ENCODE measurements around the gene PAQR5. TPM values are rescaled to one million over a fixed set of nuclear protein-coding genes. Genes with fewer than 3 reads are reported as not detected.

The PAQR5 gene
- total and polyA plus RNA-seq, 9 of the 15 experiments (the other 6 are each of a cell fraction or from before 2014, with no cell fraction given) = 0.04 to 0.08 TPM; not detected in 7

DNA sequence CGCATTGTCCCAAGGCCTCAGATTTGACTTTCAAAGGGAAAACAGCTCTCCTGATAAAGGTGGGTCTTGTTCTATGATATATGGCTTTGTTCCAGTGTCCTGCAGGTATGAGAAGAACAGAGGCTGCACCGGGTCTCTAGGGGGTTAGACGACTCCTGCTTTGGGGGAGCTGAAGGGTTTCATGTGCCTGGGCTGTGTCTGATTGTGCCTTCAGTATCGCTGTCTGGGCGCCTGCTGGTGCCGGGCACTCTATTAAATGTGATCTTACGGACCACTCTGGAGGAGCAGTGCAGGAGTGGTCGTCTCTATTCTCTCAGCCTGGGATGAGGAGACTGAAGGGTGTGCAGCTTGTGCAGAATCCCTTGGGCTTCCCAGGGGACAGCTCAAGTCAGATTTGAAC, 16.0 kb downstream of the PAQR5 start:
- CTCF ChIA-PET (ENCODE audit: low intra/inter-chr PET ratio) = no interaction called here
- H3K9ac ChIP-seq (ENCODE audit: insufficient read depth in 1 of 2, low read depth in 2 of 2, low read length in 2 of 2) = no peak overlapping the region
- no peaks in the 10 kb centered on the region for H3K9me1 ChIP-seq (ENCODE audit: control insufficient read depth, insufficient read depth, low read length)

More for the DNA sequence above, 16.0 kb downstream of the PAQR5 start:
- in situ Hi-C loops (cut with MboI) = no loop called here
- no peak overlapping the region for H3K4me3 ChIP-seq
- POLR2A ChIA-PET = interaction anchor here (0.7 kb wide), 1 partner anchor 90 kb away, joined by 3 read pairs; no protein-coding TSS in a partner anchor
- H3K4me1 ChIP-seq (replicated peaks in 1 of 2; ENCODE audit: control insufficient read depth in 2 of 2, insufficient read depth in 2 of 2, low read length in 2 of 2) = 0 out of 5 replicates have a peak, but pooled peaks cover 0 to under 1% of the 10 kb centered on the region in 2 experiments
- TF ChIP-seq, protein P1, sequence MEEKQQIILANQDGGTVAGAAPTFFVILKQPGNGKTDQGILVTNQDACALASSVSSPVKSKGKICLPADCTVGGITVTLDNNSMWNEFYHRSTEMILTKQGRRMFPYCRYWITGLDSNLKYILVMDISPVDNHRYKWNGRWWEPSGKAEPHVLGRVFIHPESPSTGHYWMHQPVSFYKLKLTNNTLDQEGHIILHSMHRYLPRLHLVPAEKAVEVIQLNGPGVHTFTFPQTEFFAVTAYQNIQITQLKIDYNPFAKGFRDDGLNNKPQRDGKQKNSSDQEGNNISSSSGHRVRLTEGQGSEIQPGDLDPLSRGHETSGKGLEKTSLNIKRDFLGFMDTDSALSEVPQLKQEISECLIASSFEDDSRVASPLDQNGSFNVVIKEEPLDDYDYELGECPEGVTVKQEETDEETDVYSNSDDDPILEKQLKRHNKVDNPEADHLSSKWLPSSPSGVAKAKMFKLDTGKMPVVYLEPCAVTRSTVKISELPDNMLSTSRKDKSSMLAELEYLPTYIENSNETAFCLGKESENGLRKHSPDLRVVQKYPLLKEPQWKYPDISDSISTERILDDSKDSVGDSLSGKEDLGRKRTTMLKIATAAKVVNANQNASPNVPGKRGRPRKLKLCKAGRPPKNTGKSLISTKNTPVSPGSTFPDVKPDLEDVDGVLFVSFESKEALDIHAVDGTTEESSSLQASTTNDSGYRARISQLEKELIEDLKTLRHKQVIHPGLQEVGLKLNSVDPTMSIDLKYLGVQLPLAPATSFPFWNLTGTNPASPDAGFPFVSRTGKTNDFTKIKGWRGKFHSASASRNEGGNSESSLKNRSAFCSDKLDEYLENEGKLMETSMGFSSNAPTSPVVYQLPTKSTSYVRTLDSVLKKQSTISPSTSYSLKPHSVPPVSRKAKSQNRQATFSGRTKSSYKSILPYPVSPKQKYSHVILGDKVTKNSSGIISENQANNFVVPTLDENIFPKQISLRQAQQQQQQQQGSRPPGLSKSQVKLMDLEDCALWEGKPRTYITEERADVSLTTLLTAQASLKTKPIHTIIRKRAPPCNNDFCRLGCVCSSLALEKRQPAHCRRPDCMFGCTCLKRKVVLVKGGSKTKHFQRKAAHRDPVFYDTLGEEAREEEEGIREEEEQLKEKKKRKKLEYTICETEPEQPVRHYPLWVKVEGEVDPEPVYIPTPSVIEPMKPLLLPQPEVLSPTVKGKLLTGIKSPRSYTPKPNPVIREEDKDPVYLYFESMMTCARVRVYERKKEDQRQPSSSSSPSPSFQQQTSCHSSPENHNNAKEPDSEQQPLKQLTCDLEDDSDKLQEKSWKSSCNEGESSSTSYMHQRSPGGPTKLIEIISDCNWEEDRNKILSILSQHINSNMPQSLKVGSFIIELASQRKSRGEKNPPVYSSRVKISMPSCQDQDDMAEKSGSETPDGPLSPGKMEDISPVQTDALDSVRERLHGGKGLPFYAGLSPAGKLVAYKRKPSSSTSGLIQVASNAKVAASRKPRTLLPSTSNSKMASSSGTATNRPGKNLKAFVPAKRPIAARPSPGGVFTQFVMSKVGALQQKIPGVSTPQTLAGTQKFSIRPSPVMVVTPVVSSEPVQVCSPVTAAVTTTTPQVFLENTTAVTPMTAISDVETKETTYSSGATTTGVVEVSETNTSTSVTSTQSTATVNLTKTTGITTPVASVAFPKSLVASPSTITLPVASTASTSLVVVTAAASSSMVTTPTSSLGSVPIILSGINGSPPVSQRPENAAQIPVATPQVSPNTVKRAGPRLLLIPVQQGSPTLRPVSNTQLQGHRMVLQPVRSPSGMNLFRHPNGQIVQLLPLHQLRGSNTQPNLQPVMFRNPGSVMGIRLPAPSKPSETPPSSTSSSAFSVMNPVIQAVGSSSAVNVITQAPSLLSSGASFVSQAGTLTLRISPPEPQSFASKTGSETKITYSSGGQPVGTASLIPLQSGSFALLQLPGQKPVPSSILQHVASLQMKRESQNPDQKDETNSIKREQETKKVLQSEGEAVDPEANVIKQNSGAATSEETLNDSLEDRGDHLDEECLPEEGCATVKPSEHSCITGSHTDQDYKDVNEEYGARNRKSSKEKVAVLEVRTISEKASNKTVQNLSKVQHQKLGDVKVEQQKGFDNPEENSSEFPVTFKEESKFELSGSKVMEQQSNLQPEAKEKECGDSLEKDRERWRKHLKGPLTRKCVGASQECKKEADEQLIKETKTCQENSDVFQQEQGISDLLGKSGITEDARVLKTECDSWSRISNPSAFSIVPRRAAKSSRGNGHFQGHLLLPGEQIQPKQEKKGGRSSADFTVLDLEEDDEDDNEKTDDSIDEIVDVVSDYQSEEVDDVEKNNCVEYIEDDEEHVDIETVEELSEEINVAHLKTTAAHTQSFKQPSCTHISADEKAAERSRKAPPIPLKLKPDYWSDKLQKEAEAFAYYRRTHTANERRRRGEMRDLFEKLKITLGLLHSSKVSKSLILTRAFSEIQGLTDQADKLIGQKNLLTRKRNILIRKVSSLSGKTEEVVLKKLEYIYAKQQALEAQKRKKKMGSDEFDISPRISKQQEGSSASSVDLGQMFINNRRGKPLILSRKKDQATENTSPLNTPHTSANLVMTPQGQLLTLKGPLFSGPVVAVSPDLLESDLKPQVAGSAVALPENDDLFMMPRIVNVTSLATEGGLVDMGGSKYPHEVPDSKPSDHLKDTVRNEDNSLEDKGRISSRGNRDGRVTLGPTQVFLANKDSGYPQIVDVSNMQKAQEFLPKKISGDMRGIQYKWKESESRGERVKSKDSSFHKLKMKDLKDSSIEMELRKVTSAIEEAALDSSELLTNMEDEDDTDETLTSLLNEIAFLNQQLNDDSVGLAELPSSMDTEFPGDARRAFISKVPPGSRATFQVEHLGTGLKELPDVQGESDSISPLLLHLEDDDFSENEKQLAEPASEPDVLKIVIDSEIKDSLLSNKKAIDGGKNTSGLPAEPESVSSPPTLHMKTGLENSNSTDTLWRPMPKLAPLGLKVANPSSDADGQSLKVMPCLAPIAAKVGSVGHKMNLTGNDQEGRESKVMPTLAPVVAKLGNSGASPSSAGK (IDR thresholded peaks at IDR 0.05) = no peak
- WGBS (ENCODE audit: insufficient coverage, low coverage, missing lambda C conversion rate) = 1% methylated on average over 8 of the region's 8 CpGs
- FAIRE-seq = no peak
- no peaks in the 10 kb centered on the region for H3K36me3 ChIP-seq (ENCODE audit: control insufficient read depth, insufficient read depth, low read length)
- BruUV-seq (replicated peaks) = no TSS peak
- intact Hi-C loops (cut with micrococcal nuclease) = no loop called here
- H3K27ac ChIP-seq (ENCODE audit: extremely low read depth, low read depth, low read length) = no peak overlapping the region
- ATAC-seq = no peak
- H3K4me2 ChIP-seq (ENCODE audit: insufficient read depth, low read length) = no peak overlapping the region
- no peak overlapping the region for H2AFZ ChIP-seq (ENCODE audit: low read depth, low read length)
- H3K79me2 ChIP-seq (ENCODE audit: control insufficient read depth, insufficient read depth, low read length) = no peaks in the 10 kb centered on the region
- H4K20me1 ChIP-seq (replicated peaks; ENCODE audit: control insufficient read depth, insufficient read depth, low read length) = peaks cover 5% of the 10 kb centered on the region; the same call in 1 of the 2 replicates
- peaks cover 25 to 58% of the 10 kb centered on the region in 2 experiments for H3K27me3 ChIP-seq (ENCODE audit: control insufficient read depth in 2 of 2, insufficient read depth in 2 of 2, low read length in 2 of 2)
- no peak for DNase-seq (ENCODE audit: extremely low read depth in 1 of 4, low spot score in 3 of 4)
- H3K9me3 ChIP-seq (replicated peaks; ENCODE audit: control insufficient read depth, insufficient read depth, low read depth, low read length) = no peaks in the 10 kb centered on the region
